NCI-H446 treated with DMSO at 0.1 percent for 48 hours (cell line): Measurements from ENCODE around the gene NEIL3.

Experiments
- DNase-seq: peaks from one replicate; lab custom pipeline; 2025; lab: John Stamatoyannopoulos, UW

NEIL3 gene, protein sequence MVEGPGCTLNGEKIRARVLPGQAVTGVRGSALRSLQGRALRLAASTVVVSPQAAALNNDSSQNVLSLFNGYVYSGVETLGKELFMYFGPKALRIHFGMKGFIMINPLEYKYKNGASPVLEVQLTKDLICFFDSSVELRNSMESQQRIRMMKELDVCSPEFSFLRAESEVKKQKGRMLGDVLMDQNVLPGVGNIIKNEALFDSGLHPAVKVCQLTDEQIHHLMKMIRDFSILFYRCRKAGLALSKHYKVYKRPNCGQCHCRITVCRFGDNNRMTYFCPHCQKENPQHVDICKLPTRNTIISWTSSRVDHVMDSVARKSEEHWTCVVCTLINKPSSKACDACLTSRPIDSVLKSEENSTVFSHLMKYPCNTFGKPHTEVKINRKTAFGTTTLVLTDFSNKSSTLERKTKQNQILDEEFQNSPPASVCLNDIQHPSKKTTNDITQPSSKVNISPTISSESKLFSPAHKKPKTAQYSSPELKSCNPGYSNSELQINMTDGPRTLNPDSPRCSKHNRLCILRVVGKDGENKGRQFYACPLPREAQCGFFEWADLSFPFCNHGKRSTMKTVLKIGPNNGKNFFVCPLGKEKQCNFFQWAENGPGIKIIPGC

DNA sequence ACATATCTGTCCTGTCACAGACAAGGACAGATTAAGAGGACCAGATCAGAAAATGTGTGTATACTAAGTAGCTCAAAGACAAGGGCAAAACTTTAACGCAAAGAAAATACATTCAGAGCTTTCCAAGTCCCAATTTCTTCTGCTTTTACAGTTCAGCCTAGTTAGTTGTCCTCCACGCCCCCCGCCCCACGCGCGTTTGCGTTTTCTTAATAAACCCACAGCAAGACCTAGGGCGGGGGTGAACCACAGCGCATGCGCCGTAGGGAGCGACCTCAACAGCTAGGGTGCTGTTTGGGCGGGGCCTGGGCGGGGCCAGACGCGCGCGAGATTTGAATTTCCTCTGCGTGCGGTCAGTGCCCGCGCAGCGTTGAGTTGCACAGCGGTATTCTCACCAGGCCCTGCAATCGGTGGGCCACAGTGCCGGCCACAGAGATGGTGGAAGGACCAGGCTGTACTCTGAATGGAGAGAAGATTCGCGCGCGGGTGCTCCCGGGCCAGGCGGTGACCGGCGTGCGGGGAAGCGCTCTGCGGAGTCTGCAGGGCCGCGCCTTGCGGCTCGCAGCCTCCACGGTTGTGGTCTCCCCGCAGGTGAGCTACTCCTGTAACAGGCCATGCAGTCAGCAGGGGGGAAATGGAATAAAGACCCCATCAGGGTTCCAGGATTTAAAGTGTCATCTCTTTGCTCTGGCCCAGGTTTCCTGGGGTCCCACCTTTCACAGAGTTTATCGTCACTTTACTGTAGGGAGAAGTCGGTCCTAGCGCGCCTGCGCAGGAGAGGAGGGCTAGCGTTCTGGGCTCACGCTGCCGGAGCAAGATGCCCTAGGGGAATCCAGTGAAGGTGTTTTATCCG is at the start of gene NEIL3:
Gene NEIL3 (plus strand): TSS at position 353 of the 850 bp plus-strand sequence. CDS start 80 bp downstream, at position 433.
- peak; percentile 64 for DNase-seq

DNA sequence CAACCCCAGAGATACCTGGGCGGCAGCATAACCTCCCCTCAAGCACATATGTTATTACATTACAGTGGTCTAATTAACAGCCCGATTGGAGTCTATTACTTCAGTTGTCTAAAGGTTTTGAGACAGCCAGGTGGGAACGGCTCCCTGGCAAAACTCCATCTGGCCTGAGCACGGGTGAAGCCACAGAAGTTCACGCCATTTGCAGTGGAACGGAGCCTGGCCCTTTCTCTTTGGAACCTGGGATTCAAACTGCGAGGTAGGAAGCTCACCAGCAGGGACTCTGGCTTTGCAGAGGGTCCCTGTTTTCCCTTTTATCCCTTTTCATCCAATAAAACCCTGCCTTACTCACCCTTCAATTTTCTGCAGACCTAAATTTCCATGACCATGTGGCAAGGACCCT is 45.9 kb upstream of the NEIL3 start:
- no peak for DNase-seq

DNA sequence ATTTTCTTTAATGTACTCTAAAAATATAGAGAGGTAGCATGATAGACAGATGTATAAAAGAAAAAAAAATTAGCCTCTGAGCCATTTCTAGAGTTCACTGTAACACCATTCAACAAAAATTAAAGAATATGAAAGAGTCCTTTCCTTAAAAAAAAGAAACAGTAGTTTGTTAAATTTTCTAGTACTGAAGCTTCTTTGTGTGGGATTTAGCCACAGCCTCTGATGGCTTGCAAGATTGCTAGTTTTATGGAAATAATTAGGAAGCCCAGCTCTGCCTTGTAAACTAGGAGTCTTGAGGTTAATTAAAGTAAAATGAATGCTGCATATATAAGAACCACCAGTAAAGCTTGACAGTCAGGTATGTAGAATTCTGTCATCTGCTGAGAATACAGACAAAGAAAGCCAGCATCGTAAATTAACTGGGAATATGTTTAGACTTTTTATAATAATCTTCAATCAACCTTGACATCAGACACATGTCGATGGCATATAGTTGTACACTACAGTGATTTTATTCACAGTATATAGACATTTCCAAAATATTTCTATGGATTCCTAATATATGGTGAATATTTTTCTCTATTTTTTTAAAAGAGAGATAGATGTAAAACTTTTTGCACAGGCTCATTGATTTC is 44.8 kb upstream of the NEIL3 start:
- no peak for DNase-seq

DNA sequence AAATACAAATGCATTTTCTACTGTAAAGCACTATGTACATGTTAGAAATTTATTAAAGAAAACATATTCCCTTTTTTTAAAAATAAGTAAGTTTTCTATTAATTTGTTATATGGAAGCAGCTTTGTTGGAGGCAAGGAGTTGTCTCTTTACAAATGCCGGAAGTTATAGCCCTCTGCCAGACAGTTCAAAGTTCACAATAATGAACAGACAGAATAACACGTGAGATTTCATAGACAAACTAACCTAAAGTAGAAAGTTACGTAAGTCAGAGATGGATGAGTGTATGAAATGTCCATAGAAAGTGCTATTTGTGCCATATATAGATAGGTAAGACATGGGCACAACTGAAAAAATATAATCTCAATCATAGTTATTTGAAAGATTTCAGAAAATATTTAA is 43.9 kb upstream of the NEIL3 start:
- no peak for DNase-seq

DNA sequence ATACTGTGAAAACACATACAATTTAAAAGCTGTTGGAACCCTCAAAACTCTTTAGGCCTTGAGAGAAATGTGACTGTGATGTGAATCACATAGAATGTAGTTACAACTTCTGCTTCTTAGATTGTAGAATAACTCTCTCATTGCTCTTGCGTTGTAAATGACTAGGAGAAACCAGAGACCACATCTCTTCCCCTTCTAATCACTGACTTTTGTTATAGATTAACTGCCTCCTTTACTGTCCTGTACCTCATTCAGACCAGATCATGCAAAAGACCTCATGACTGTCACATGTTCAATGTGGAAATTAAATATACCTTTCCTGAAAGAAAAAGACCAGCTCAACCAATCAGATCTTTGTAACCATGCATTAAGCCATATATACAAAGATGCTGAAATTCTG is 43.2 kb upstream of the NEIL3 start:
- DNase-seq: no peak

DNA sequence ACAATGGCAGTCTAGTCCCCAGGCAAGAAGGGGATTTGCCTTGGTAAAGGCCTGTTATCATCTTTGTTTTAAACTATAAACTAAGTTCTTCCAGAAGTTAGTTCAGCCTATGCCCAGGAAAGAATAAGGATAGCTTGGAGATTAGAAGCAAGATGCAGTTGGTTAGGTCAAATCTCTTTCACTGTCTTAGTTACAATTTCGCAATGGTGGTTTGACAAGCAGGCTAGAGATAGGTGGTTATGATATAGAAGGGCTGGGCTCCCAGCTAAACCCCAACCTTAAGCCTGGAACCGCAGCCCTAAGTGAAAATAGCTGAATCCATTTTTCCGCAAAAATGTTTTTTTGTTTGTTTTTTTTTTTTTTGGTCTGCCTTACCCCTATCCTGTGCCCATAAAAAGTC is 41.8 kb upstream of the NEIL3 start:
- DNase-seq: no peak

DNA sequence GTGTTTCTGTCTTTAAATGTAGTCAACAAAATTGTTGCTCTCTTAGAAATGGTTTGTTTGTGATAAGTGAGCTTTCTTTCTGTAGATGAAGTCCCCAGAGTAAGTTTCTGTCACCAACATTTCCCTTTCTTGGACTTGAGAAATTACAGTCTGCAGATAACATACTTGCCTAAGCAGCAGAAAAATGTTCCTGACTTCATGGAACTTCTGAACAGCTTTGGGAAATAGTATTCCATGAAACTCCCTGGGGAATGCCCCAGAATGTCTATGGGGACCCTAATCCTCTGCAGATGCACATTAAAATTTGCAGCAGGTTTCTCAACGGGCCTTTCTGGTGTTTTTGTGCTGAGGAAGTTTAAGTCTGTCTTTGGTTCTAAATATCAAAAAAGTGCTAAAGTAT is 38.6 kb upstream of the NEIL3 start:
- DNase-seq: no peak

DNA sequence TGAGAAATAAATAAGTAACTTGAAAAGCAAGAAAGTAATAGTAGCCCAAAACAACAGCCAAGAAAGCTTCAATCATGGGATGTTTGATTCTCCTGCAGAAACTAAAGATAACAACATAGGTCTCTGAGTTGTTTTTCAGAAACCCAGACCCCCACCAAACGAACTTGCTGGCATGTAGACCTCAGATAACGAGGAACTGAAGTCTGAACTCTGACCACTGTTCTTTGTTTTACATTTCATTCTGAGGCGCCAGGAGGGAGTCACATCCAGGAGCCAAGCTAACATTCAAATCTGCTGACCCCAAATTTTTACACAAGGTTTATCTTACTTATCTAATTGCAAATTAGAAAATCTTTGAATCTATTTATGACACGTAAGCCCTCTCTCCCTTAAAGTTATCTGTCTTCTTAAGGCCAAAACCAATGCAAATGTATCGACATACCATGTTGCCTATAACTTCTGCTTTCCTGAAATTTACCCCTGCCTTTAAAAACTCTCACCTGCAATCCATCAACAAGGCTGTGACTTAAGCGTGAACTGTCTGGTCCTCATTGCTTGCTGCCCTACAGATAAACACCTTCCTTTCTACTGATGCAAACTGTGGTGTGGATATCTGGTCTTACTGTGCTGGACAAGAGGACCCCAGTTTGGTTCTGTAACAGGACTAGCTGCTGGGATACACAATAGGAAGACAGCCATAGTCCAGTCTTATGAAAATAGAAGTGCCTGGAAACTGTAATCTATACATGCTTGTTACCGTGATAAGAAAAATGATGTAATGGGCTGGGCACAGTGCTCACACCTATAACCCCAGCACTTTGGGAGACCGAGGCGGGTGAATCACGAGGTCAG is 37.5 kb upstream of the NEIL3 start:
- no peak for DNase-seq

DNA sequence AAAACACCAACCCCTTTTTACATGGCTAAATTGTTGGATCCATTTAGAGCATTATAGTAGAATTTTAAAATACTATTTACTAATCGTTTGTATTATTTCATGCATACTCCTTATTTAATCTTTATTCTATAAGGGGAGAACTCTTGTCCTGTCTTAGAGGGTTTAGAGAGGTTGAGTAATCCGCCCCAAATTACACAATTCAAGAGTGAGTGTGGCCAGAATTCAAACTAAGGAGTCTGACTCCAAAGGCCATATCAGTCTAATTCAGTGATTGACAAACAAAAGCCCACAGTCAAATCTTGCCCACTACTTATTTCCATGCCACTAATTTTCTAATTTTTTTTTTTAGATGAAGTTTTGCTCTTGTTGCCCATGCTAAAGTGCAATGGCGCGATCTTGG is 33.7 kb upstream of the NEIL3 start:
- no peak for DNase-seq

DNA sequence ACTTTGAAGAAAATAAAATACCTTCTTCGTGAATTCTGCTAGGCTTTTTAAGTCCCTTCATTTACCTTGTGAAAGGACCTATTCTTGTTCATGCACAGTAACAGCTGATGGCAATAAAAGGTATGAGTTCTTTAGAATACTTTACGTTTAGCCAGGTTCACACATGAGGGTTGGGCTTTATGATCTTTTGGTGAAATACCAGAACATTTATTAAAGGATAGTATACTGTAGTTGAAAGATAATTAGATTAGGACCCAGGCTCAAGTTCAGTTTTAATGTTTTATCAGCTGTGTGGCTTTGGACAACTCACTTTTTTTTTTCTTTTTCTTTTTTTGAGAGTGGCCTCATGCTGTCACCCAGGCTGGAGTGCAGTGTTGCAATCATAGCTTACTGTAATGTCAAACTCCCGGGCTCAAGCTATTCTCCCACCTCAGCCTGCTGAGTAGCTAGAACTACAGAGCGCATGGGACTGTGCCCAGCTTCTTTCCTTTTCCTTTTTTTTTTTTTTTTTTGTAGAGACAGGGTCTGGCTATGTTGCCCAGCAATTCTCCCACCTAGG is 28.2 kb upstream of the NEIL3 start:
- no peak for DNase-seq

DNA sequence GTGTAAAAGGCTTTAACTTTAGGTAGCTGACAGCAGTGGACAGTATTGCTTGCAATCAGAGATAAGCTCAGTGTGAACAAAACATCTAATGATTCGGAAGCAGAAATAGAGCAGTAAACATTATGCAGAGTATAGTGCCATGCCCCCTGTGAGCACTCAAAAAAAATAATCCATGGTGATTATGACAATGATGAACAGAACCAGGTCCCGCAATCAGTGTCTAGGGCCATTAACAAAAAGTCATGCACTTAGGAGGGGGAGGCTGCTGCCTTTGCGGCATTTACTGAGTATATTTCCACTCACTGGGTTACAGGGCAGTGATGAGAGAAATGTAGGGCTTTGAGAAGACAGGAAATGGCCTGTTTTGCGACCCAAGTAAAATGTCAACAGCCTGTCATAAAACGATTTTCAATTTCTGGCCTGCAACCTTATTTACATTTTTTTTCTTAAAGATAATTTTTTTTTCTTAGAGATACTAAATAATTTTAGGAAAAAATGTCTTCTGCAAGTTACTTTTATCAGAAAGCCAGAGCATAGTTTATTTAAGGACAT is 27.3 kb upstream of the NEIL3 start:
- DNase-seq: no peak

DNA sequence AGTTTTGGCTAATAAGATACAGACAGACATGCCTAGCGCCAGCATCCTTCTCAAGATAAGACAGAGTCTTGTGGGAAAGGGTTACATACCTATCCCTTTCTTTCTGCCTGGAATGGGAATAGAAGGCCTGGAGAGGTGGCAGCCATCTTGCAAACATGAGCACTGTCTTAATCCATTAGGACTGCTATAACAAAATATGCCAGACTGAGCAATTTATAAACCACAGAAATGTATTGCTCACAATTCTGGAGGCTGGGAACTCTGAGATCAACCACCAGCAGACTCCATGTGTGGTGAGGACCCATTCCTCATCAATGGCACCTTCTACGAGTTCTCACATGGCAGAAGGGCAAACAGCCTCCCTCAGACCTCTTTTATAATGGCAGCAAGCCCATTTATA is 26.5 kb upstream of the NEIL3 start:
- DNase-seq: no peak

DNA sequence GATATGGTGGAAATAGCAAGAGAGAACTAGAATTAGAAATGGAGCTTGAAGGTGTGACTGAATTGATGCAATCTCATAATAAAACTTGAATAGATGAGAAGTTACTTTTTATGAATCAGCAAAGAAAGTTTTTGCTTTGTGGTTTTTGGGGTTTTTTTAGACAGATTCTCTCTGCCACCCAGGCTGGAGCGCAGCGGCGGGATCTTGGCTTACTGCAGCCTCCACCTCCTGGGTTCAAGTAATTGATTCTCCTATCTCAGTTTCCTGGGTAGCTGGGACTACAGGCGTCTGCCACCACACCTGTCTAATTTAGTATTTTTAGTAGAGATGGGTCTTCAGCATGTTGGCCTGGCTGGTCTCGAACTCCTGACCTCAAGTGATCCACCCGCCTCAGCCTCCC is 23.7 kb upstream of the NEIL3 start:
- DNase-seq: no peak

DNA sequence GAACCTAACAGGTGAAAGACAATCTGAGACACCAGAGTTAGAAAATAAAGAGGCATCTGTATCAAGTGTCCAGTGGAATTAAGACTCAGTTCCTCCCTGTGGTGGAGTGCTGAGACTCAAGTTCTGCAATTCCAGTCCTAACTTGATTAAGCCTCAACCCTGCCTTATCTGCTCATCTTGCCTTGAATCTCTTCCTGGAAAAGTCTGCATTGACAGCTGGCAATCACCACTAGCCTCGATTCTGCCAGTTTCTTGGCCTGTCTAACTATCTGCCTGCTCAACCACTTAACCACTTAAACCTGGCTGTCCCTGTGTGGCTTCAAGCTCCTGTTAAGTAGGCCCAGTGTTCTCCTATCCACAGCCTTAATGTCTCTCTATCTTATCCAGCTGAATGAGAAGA is 22.4 kb upstream of the NEIL3 start:
- no peak for DNase-seq

DNA sequence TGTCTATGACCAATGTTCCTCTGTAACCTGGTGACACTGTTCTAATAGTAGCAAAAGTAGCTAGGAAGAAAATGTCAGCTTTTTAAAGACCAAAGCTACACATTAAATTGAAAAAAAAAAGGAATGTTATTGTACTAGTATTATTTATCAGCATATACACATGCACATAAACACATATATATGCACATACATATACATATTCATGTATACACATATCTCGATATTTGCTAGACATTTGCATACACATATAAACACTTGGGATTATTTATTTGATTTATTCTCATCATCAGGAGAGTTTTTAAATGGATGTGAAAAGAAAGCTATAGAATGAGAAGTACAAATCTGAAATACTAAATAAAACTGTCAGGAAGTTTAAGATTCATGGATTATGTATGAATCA is 21.3 kb upstream of the NEIL3 start:
- DNase-seq: no peak

DNA sequence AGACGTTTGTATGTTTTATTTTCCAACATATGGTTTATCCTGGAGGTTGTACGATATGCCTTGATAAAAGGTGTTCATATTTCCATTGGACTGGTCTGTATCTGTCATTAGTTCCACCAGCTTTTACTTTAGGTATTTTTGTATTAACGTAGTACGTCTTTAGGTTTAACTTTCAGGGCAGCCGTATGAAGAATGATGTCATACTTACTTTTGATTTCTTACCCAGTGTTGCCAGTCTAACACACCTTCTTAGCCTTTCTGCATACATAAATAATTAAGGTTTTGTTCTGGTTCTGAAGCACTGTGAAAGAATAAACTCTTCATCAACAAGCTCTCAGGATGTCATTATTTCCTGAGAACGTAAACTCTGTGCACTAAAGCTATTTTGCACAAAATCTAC is 18.9 kb upstream of the NEIL3 start:
- no peak for DNase-seq

DNA sequence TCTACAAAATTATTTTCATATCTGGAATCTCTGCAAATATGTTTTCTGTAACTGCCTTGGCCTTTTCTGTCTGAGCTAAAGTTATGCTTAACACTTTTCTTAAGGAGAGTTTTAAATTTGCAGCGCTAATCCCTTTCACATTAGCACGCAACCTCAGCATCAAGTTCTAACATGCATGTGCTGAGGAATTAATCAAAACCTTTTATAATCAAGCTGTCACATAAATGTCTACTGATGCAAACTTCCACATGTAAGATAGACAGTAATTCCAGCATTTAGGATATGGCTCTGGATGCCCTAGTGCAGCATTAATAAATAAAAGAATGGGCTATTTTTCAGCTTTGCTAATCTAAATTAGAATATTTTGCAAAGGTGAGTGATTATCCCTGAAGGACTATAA is 17.5 kb upstream of the NEIL3 start:
- no peak for DNase-seq

DNA sequence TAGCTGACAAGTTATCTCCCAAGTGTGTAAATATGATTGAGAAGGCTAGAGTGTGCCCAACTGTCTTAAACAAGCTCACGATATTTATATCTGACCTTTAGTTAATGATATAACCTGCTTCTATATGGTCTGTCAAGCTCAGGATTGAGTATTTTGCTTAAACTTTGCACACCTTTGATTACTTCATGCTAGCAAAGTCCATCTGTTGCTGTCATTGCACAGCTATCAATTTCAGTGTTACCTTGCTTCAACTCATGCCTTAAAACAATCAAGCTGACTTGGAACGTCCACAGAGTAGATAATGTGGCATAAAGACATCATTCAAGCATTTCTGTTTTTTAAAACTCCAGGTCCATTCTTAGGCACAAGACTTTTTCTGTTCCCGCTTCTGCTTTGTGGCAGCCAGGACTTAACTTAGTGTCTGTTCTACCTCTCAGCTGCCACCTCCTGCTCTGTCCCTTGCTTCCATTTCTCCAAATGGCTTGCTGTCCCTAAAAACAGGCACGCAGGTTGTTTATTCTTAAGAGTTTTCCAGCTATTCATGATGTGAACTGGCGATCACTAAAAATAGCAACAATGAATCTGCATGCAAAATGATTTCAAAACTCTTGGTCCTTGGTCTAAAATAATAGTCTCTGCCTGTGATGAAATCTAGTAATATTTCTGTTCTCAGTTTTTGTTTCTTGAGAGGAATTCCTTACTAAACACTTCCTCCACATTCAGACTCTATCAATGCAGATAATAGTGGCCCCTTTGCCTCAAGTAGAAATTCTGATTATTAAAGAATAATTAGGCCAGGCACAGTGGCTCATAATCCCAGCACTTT is 16.3 kb upstream of the NEIL3 start:
- no peak for DNase-seq

DNA sequence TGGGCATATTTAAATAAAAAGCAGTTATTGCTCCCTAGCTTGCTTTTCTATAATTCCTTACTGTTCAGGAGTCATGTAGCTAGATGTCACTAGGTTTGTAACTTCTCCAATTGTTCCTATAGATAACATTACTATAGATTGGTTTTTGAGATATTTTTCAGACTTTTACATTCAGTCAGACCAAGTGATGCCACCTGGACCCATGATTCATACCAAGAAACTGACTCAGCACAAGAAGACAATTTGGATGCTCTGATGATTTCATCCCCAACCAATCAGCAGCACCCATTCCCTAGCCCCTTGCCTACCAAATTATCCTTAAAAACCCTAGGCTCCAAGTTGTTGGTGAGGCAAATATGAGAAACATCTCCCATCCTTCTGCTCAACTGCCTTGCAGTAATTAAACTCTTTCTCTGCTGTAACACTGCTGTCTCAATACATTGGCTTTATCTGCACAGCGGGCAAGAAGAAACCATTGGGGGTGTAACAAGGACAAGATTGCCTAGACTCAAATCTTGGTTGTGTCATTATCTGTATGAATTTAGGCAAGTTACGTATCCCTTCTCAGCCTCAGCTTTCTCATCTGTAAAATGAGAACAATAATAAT is 11.8 kb upstream of the NEIL3 start:
- DNase-seq: no peak
